EL (cell line): ENCODE data around the gene ATL2.
A peak's percentile ranks its signal among the peaks of the same experiment; 100 is the strongest.
"Not testable (repeated sequence)": the region's sequence is repeated elsewhere in the genome, so short reads cannot be mapped to it uniquely, and the experiment has no call there.

ENCODE experiments used
- DNase-seq: peaks from one replicate; pipeline ENCODE4 v3.0.0-alpha.2; 2016

Gene ATL2

GRCh38 chr2:38322224-38322914, 54.7 kb downstream of the ATL2 start:
- DNase-seq: no peak

GRCh38 chr2:38319240-38319639, 57.8 kb downstream of the ATL2 start:
- DNase-seq: not testable (repeated sequence)

GRCh38 chr2:38317725-38318124, 59.3 kb downstream of the ATL2 start:
- DNase-seq: no peak

- peak; percentile 62 for DNase-seq
Measured at GRCh38 chr2:38315707-38316333, 61.3 kb downstream of the ATL2 start.

GRCh38 chr2:38308821-38309220, 68.3 kb downstream of the ATL2 start:
- DNase-seq: no peak

GRCh38 chr2:38301969-38302702, 74.9 kb downstream of the ATL2 start:
- DNase-seq: no peak

GRCh38 chr2:38301340-38301968, 75.6 kb downstream of the ATL2 start:
- no peak for DNase-seq

GRCh38 chr2:38298539-38298938, 78.5 kb downstream of the ATL2 start:
- DNase-seq: no peak

GRCh38 chr2:38296197-38296780, 80.8 kb downstream of the ATL2 start:
- DNase-seq: no peak

GRCh38 chr2:38294597-38294996, 82.5 kb downstream of the ATL2 start:
- DNase-seq: no peak

GRCh38 chr2:38293152-38293865, 83.8 kb downstream of the ATL2 start:
- peak; percentile 52 for DNase-seq

- DNase-seq: no peak
Measured at GRCh38 chr2:38290332-38290731, 86.7 kb downstream of the ATL2 start.

GRCh38 chr2:38284971-38285370, 92.1 kb downstream of the ATL2 start:
- no peak for DNase-seq

- no peak for DNase-seq
Measured at GRCh38 chr2:38281095-38281742, 95.9 kb downstream of the ATL2 start.

- peak; percentile 13 for DNase-seq
Measured at GRCh38 chr2:38279201-38279600, 97.9 kb downstream of the ATL2 start.

GRCh38 chr2:38278117-38278438, 99.0 kb downstream of the ATL2 start:
- DNase-seq: not testable (repeated sequence)

GRCh38 chr2:38277245-38278116, 99.6 kb downstream of the ATL2 start:
- no peak for DNase-seq

- DNase-seq: peak; percentile 74
Measured at GRCh38 chr2:38274286-38275276, 102.5 kb downstream of the ATL2 start.

- DNase-seq: no peak
Measured at GRCh38 chr2:38271697-38272096, 105.4 kb downstream of the ATL2 start.

- DNase-seq: no peak
Measured at GRCh38 chr2:38269421-38269820, 107.7 kb downstream of the ATL2 start.
